HG03196 (cell line): ENCODE results near the gene MRPL53.
A peak's percentile ranks its signal among the peaks of the same experiment; 100 is the strongest.

Experiments
- ATAC-seq: cut with Tn5 transposase; IDR thresholded peaks from one replicate; pipeline ENCODE4 v1.9.1; 2021; ENCODE audit not compliant: unreplicated experiment

Gene MRPL53

DNA sequence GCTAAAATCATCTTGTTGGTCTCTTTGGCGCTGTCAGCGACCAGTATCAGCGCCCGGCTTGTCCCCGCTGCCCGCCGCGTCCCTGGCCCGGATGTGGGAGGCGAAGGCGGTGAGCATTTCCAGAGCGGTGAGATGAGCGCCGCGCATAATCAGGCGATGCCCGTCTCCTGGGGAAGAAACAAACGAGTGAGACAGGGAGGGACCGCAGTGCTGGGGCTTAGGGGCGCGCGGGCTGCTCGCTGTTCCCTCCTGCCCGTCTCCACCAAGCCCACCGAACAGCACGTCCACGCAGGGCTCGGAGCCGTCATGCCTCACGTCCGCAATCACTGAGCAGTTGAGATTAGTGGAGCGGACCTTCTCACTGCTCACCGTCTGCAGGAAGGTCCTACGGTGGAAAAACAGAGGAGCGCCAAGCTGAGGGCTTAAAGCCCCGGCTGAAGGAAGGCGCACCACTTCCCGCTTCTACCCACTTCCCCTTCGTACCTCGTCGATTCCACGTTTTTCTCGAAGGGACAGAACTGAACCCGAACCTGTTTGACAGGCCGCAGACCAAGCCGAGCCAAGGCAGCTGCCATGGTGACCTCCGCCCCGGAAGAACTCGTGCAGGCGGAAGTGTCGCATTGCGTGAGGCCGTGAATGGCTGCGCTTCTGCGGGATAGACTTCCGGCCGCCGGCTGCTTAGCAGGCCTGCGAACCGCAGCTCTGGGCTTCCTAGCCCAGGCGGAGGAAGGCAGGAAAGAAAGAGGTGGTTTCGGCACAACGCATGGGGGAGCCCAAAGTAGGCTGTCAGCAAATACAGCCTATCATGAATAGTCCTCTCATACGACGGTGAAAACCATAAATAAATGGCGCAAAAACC, at the start of gene MRPL53:
MRPL53 (minus strand) TSS at position 595 of the 859 bp plus-strand sequence; CDS start at position 575, 20 bp downstream.
- ATAC-seq = peak; percentile 85

DNA sequence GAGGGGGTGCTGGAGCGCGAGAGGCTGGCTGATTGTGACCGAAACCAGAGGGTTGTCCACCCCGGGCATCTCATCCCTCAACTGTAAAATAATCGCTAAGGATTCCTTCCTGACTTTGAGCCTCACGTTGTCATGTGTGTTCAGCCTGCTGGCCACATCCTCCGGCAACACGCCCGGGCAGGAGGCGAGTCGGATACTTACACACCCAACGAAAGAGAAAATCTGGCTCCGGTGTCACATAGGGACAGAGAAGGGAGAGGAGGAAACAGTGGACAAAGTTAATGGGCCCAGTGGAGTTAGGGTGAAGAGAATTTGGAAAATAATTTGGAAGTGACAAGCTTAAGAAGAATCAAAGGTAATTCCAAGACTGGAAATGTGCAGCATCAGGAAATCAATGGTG, 44.2 kb upstream of the MRPL53 start:
- ATAC-seq = no peak

DNA sequence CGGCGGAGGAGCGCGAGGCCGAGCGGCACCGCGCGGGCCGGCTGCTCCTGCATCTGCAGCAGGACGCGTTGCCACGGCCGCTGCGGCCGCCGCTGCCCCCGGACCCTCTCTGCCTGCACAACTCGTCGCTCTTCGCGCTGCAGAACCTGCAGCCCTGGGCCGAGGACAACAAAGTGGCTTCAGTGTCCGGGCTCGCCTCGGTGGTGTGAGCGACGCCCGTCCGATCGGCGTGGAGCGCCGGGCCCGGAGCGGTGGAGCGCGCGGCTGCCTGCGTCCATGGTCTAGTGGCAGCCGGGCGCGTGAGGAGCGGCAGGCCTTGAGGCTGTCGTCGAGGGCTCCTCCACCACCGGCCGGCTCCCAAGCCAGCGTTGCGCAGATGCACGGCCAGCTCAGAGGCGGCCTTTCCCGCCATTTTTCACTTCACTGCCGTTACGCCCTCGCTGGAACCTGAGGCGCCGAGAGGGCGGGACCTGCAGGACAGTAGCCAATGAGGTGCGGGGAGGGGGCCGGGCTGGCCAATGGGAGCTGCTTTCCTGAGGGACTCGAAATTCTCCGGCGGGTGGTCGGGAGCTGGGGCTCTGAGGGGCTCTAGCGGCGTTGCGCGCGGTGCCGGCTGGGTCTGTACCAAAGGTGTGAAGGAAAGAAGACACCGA, 43.6 kb upstream of the MRPL53 start:
- no peak for ATAC-seq

DNA sequence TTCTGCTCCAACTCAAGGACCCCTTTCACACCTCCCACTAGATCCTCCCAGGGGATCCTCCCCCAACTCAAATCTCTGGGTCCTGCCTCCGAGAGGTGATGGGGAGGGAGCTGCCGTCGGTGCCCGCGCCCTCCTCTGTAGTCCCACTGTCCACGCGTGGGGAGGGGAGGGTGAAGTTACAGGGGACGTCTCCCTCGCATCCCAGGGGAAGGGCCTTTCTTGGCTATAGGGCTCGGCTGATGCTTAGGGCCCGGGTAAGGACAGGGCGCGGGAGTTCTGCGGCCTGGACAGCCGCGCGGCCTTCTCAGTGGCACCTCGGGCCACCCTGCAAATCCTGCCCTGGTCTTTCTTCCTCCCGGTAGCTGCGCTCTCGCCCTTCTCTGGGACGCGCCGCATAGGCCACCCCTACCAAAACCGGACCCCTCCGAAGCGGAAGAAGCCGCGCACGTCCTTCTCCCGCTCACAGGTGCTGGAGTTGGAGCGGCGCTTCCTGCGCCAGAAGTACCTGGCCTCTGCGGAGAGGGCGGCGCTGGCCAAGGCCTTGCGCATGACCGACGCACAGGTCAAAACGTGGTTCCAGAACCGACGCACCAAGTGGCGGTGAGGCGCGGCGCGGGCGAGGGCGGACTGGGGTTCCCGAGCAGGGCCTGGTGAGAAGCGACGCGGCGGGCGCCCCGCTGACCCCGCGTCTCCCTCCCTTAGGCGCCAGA, 42.9 kb upstream of the MRPL53 start:
- no peak for ATAC-seq

DNA sequence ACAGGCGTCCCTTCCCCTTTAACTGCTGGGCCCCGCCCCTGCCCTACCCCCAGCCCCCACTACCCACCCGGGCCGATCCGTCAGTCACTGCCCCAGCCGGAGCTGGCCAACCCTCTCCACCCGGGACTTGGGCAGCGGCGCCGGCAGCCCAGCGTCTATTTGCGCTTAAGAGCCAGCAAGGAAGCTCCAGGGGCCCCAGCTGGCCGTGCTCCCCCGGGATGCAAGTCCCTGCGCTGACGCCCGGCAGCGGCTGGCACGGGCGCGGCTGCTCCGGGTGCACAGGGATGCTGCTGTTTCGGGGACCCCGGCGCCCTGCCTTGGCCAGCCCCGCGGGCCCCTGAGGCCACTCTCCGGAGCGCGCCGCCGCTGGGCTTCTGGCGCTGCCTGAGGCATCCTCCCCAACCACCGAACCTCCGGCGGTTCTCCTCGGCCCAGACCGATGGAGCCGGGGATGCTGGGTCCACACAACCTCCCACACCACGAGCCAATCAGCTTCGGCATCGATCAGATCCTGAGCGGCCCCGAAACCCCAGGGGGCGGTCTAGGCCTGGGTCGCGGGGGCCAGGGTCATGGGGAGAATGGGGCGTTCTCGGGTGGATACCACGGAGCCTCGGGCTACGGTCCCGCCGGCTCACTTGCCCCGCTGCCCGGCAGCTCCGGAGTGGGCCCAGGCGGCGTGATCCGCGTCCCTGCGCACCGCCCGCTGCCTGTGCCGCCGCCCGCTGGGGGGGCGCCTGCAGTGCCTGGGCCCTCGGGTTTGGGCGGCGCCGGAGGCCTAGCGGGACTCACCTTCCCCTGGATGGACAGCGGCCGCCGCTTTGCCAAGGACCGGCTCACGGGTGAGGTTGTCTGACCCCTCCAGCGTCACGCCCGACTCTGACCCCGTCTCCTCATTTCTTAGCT, 42.1 kb upstream of the MRPL53 start, which contains the start of gene TLX2:
TLX2 (plus strand) TSS at position 83 of the 903 bp plus-strand sequence; CDS start at position 440, 357 bp downstream.
- ATAC-seq = no peak

DNA sequence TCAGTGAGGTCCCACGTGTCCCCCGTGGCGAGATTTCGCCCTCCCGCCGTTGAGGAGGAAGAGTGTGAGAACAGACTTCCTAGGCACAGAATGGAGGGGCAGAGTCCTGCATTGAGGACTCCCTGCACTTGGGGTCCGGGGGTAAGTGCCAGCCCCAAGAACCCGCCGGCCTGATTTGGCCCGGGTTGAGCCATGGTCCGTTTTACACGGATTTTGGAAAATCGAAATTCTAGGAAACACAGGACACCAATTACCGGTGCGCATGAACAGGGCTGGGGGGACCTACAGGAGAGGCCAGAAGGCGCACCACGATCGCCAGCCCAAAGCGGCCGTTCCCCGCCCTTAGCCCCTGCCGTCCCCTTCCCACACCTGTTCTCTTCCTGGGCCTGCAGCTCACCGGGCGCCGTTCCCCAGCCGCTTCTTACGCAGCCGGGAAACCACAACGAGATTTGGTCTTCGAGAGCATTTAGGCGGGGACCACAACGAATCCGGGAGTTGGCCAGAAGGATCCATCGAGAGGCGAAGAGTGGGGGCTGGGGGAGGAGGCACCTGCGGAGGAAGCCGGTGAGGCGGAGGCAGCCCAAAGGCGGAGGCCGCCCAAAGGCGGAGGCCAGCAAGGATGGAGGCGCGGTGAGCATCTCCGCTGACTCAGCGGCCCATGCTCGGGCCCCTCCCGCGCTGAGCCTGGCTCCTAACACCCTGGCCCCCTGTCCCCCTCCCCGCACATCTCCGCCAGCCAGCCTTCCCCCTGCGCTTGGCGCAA, 41.3 kb upstream of the MRPL53 start:
- ATAC-seq = no peak

DNA sequence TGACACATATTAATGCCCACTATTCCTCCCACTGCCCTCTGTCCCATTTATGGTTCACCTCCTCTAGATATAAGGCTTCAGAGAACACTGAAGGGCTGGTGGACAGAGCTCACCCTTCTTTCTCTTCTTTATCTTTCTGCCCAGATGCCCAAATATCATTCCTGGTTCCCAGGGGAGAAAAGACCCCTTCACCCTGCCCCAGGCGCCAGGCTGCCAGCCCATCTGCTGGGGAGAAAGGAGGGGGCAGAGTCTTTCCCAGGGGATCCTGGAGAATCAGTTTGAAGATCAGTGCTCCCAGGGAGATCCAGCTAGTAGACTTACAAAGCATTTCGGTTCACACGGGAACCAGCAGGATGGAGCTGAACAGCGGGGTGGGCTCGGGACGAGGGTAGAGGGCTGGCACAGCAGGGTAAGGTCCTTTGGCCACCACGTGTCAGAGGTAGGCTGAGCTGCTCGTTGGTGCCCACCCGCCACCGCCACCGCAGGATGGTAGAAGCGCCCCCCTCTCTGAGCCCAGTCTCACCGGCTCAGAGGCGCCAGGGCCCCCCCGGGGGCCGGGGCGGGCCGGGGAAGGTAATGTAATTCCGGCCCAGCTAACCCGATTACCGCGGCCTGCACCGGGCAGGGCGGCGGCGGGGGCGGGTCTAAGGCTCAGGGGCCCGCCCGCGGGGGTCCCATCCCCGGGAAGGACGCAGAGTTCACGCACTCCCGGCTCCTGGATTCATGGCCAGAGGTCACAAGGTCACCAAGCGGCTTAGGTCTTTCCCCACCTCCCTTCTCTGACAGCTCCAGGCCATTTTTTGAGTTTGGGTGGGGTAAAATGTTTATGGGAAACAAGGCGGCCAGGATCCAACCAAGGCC, 40.5 kb upstream of the MRPL53 start:
- no peak for ATAC-seq

DNA sequence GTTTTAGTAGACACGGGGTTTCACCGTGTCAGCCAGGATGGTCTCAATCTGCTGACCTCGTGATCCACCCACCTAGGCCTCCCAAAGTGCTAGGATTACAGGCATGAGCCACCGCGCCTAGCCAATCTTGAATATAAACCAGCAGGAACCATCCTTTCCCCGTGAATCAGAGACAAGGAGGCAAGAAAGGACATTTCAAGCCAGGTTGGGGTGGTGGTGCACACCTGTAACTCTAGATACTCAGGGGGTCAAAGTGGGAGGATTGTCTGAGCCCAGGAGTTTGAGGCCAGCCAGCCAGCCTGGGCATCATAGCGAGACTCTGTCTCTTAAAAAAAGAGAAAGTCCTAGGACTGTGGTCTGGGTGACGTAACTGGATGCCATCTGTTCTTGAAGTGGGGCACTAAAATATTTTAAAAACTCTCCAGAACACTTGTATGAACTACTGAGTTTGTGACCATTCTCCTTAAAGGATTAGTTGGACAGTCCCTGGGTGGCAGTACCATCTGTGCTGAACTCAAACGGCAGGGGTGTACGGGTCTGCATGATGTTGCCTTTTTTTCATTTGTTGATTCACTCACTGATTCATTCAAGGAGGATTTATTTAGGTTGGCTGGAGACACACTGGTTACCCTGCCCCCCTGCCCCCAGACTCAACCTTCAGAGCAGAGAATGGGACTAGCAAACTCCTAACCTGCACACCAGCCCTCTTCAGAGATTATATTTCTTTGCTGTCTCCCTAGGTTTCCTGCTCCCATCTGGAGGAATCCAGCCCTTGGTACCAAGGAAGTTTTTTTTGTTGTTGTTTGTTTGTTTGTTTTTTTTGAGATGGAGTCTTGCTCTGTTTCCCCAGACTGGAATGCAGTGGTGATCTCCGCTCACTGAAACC, 38.9 kb upstream of the MRPL53 start:
- ATAC-seq = no peak

DNA sequence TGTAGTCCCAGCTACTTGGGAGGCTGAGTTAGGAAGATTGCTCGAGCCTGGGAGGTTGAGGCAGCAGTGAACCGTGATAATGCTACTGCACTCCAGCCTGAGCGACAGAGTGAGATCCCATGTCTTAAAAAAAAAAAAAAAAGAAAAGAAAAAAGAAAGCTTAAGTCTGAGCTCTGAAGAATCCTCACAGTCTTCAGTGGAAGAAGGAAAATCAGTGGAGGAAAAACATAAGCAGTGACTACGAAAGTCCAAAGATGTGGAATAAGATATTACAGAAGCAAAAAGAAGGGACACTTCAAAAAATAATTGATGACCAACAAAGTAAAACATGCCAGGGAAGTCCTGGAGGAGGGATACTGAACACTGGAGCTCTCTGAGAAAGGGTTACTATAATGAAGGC, 37.8 kb upstream of the MRPL53 start:
- ATAC-seq = no peak

DNA sequence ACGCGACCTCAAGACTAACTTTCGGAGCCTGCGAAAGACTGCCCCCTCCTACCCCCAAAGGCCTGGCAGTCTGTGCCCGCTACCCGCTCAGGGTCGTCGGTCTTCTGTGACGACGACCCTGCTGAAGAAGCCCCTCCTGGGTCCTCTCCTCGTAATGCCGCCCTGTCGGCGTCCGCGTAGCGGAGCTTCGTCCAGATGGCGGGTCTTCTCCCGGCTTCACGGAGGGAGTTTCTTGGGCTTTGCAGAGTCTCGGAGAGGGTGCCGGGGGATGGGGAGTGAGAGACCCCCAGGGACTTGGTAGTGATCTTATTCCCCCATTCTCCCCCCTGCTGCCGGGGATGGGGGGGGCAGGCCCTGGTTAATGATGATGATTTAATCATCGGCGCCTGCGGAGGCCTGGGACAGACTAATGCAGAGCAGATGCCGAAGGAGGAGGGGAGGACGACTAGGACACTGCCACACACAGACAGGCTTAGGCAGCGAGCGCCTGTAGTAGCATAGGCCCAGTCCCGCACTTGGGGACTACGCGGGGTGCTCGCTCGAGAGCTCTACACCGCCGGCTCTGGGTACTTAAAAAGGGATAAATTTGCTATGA, 35.5 kb upstream of the MRPL53 start:
- peak; percentile 3 for ATAC-seq

DNA sequence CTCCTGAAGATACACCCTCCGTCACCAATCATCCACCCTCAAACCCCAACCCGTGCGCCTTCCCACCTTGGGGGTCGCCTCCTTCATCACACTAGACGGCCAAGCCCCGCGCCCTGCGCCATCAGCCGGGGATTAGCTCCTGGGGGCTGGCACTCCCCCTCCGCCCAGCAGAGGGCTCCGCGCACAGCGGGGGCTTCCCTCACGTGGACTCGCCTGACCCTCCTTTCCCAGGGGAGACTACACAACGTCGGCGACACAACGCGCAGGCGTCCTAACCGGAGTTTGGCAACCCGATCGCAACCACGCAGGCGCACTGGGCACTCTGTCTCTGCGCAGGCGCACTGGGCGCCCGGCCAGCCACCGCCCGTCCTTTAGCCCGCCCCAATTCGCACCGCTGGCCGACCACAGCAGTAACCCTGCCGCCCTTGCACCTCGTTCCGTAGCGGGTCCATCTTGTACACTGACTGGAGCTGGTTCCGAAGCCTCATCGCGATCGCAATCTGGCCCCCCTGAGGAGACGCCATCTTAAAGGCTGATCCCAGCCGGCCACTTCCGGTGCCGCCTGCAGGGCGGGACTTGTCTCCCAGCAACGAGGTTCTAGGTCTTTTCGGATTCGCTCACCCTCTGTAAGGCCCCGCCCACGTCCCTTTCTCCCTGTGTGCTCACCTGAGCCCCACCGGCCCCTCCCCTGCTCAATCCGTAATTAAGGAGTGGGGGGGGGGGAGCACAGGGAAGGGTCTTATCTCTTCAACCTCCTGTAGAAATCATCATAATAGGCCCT, 34.9 kb upstream of the MRPL53 start, which contains the start of gene PCGF1:
PCGF1 (minus strand) TSS at position 551 of the 781 bp plus-strand sequence; CDS start at position 524, 27 bp downstream.
- peak; percentile 75 for ATAC-seq

DNA sequence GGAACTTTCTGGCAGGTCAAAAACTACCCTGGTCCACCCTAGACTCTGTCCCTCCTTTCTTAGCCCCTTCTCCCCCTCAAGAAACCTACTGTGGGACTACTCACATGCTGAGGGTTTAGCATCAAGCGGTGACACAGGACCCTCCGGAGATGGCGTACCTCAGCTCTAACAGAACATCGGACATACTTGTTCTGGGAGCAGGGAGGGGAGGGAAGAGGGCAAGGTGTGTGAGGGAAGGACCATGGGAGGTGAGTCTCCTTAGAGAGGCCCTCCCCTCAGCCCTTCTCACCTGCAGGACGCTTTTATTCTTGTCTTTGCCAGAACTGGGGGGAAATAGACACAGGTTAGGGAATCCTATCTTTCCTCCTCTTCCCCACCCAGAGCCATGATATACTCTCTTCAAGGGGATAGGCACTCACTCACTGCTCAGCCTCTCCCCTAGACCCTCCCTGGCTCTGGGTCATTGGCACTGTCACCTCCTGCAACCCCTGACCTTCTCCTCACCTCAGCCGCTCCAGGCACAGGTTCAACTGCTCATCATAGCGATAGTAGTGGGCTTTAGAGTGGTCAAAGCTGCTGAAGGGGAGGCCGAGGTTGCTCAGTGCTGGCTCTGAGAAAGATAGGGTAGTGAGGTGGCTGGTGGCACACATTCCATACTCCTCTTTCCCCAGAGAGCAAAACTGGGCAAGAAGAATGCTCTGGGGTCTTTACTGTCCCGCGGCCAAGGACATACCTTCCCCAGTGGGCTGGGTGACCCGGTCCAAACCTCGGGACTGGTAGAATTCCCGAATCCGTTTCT, 33.2 kb upstream of the MRPL53 start:
- ATAC-seq = no peak

DNA sequence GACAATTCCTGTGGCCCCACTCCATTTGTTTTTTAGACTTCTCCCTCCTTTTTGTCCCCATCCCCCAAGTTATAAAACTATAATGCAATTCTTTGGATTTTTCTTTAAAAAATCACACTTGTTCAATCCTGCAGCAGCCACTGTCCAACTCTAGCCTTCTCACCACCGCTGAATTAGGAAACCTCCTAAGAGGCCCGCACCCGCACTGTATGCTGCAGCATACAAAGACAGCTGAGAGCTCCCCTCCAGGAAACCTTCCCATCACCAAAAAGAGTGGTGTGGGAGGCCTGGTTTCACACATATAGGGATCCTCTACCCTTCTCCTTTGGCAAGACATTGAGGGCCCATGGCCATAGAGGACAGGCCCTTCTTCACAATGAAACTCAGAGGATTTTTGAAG, 32.1 kb upstream of the MRPL53 start:
- no peak for ATAC-seq

DNA sequence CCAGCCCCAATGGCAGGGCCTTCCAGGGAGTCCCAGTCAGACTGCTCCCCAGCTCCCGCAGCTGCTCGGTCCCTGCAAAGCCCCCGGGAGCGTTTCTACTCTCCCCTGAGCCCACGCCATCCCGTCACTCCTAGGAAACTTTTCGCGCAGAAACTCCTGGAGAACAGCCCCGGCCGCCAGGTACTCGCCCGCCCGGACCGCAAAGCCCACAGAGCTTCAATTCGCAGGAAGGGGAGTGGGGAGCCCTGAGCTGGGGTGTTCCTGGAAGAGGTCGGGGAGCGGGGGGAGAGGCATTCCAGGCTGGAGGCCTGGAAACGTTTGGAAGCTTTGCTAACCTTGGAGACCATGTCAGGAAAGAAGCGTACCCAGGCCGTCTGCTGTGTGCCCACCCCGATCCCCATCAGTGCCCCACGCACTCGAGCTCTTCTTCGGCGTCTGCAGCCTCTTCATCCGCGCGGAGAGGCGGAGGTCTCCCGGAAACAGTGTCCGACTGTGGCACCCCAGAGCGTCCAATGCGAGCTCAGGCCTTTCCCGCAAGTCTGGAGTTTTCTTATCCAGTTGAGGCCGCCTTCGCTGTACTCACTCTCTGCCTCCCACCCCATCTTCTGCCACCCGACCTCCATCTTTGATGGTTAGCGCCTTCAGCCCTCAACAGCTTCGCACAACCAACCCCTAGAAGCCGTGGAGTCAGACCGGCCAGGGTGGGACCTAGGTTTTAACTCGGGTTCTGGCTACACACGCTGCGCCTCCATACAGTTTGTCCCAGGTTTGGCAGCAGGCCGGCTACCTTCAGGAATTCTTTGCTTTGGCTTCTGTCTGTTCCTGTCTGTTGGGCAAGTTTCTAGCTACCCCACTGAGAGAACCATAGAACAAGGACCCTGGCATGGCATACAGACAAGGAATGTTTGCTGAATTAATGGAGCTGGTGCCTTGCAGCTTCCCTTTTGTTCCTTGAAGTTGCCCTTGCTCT, 31.3 kb upstream of the MRPL53 start:
- ATAC-seq = no peak
